ENCODE data around the gene ENOX1. TPM values are rescaled to one million over a fixed set of nuclear protein-coding genes. Genes with fewer than 3 reads are reported as not detected.
A peak's percentile ranks its signal among the peaks of the same experiment; 100 is the strongest.

Gene ENOX1
- total and polyA plus RNA-seq, 7 donors = 0.34 to 7.1 (median 1.1) TPM

- no peak overlapping the region for H3K4me3 ChIP-seq
- H3K27ac ChIP-seq = no peak overlapping the region
- intact Hi-C loops (cut with DNase I) = no loop called here
- H3K9me3 ChIP-seq = no peaks in the 10 kb centered on the region
- no peak for TF ChIP-seq CTCF (IDR thresholded peaks at IDR 0.05)
- H3K4me1 ChIP-seq = peaks cover 41% of the 10 kb centered on the region
- no peaks in the 10 kb centered on the region for H3K27me3 ChIP-seq (ENCODE audit: insufficient read depth in 3 of 3, low read length in 2 of 3)
- H3K36me3 ChIP-seq (ENCODE audit: insufficient read depth in 1 of 2, low read depth in 1 of 2) = no peaks in the 10 kb centered on the region
- no peak for ATAC-seq
- WGBS, 3 donors = 91 to 93% (median 92%) methylated on average over 6 of the region's 6 CpGs
- no peak for DNase-seq
Measured at GRCh38 chr13:43360171-43360570, 426.6 kb downstream of the ENOX1 start.

- 90 to 95% (median 92%) methylated on average over 4 of the region's 4 CpGs for WGBS, 3 donors
- no peak for TF ChIP-seq CTCF (IDR thresholded peaks at IDR 0.05)
- intact Hi-C loops (cut with DNase I) = no loop called here
- H3K4me1 ChIP-seq = peaks cover 35% of the 10 kb centered on the region
- H3K36me3 ChIP-seq (ENCODE audit: insufficient read depth in 1 of 2, low read depth in 1 of 2) = no peaks in the 10 kb centered on the region
- no peaks in the 10 kb centered on the region for H3K27me3 ChIP-seq (ENCODE audit: insufficient read depth in 3 of 3, low read length in 2 of 3)
- ATAC-seq (no peak), DNase-seq (no peak)
- no peaks in the 10 kb centered on the region for H3K9me3 ChIP-seq
- H3K27ac ChIP-seq = no peak overlapping the region
- H3K4me3 ChIP-seq = no peak overlapping the region
Measured at GRCh38 chr13:43359536-43359935, 427.2 kb downstream of the ENOX1 start.

- peak in 3 of 4 donors; percentile 37 to 70 (median 59) for ATAC-seq
- TF ChIP-seq CTCF (IDR thresholded peaks at IDR 0.05) = no peak
Measured at GRCh38 chr13:43357564-43357963, 429.2 kb downstream of the ENOX1 start.

GRCh38 chr13:43356567-43356966, 430.2 kb downstream of the ENOX1 start:
- Histone ChIP-seq H3K36me3 (ENCODE audit: insufficient read depth in 1 of 2, low read depth in 1 of 2) (no peaks in the 10 kb centered on the region), H3K4me1 (peaks cover 15% of the 10 kb centered on the region), H3K9me3 (no peaks in the 10 kb centered on the region), H3K27ac (no peak overlapping the region), H3K4me3 (no peak overlapping the region), H3K27me3 (ENCODE audit: insufficient read depth in 3 of 3, low read length in 2 of 3) (no peaks in the 10 kb centered on the region)
- intact Hi-C loops (cut with DNase I) = no loop called here
- WGBS, 3 donors = 78 to 90% (median 85%) methylated on average over 5 of the region's 5 CpGs
- TF ChIP-seq CTCF (IDR thresholded peaks at IDR 0.05) = no peak
- ATAC-seq (no peak), DNase-seq (no peak)

More at GRCh38 chr13:43357564-43357963, 429.2 kb downstream of the ENOX1 start:
- DNase-seq = peak in 1 of 2 donors; percentile 56
- Histone ChIP-seq H3K9me3 (no peaks in the 10 kb centered on the region), H3K27me3 (ENCODE audit: insufficient read depth in 3 of 3, low read length in 2 of 3) (no peaks in the 10 kb centered on the region), H3K4me1 (peaks cover 15% of the 10 kb centered on the region), H3K4me3 (no peak overlapping the region), H3K27ac (no peak overlapping the region), H3K36me3 (ENCODE audit: insufficient read depth in 1 of 2, low read depth in 1 of 2) (no peaks in the 10 kb centered on the region)
- intact Hi-C loops (cut with DNase I) = no loop called here
- 30 to 44% (median 36%) methylated on average over 4 of the region's 4 CpGs for WGBS, 3 donors

GRCh38 chr13:43355774-43356173, 431.0 kb downstream of the ENOX1 start:
- Histone ChIP-seq H3K36me3 (ENCODE audit: insufficient read depth in 1 of 2, low read depth in 1 of 2) (no peaks in the 10 kb centered on the region), H3K27ac (no peak overlapping the region), H3K4me3 (no peak overlapping the region), H3K9me3 (no peaks in the 10 kb centered on the region), H3K27me3 (ENCODE audit: insufficient read depth in 3 of 3, low read length in 2 of 3) (no peaks in the 10 kb centered on the region), H3K4me1 (peaks cover 15% of the 10 kb centered on the region)
- ATAC-seq (no peak), DNase-seq (no peak)
- no peak for TF ChIP-seq CTCF (IDR thresholded peaks at IDR 0.05)
- WGBS, 3 donors = 96 to 98% (median 97%) methylated on average over 17 of the region's 17 CpGs
- intact Hi-C loops (cut with DNase I) = no loop called here
